Measurements from ENCODE around the gene MED16.

DNA sequence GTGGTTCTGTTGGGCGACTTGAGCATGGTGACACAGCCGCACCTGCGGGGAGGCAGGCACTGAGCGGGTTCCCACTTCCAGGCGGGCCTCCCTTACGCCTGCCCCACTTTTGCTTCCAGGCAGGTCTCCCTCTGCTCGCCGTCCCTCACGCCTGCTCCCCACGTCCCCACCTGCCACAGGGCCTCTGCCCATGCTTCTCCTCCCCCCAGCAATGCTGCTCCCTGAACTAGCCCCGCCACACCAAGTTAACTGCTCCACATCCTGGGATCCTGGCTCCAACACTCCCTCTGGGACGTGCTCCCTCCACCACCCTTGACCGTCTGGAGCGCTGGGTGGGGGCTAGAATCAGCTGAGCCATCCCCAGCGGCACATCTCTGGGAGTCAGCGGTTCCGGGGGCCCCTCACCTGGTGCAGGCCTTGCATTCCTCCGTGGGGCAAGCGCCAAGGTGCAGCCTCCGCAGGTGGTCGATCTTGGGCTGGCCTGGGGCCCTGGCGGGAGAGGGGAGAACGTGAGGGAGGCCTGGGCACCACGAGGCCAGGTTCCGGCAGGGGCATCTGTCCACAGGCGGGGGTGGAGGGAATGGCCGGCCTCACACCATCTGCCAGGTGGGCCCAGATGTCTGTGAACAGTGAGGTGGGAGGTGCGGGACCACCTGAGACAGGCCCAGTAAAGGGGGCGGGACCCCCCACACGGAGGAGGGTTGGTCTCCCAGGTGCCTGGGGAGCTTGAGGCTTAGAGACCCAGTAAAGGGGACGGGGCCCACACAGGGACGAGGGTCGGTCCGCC lies 24.3 kb downstream of the MED16 start:
- TF ChIP-seq, protein P1, sequence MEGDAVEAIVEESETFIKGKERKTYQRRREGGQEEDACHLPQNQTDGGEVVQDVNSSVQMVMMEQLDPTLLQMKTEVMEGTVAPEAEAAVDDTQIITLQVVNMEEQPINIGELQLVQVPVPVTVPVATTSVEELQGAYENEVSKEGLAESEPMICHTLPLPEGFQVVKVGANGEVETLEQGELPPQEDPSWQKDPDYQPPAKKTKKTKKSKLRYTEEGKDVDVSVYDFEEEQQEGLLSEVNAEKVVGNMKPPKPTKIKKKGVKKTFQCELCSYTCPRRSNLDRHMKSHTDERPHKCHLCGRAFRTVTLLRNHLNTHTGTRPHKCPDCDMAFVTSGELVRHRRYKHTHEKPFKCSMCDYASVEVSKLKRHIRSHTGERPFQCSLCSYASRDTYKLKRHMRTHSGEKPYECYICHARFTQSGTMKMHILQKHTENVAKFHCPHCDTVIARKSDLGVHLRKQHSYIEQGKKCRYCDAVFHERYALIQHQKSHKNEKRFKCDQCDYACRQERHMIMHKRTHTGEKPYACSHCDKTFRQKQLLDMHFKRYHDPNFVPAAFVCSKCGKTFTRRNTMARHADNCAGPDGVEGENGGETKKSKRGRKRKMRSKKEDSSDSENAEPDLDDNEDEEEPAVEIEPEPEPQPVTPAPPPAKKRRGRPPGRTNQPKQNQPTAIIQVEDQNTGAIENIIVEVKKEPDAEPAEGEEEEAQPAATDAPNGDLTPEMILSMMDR (IDR thresholded peaks at IDR 0.05), result no peak
- no peak for TF ChIP-seq ZFX (IDR thresholded peaks at IDR 0.05; ENCODE audit: borderline replicate concordance)
